ENCODE results near the gene RETREG1.

RETREG1 gene

GRCh38 chr5:16492398-16493140 lies 124.2 kb downstream of the RETREG1 start:
- no peak overlapping the region for H3K4me3 ChIP-seq (ENCODE audit: low read depth, low read length)
- TF ChIP-seq, protein P1, sequence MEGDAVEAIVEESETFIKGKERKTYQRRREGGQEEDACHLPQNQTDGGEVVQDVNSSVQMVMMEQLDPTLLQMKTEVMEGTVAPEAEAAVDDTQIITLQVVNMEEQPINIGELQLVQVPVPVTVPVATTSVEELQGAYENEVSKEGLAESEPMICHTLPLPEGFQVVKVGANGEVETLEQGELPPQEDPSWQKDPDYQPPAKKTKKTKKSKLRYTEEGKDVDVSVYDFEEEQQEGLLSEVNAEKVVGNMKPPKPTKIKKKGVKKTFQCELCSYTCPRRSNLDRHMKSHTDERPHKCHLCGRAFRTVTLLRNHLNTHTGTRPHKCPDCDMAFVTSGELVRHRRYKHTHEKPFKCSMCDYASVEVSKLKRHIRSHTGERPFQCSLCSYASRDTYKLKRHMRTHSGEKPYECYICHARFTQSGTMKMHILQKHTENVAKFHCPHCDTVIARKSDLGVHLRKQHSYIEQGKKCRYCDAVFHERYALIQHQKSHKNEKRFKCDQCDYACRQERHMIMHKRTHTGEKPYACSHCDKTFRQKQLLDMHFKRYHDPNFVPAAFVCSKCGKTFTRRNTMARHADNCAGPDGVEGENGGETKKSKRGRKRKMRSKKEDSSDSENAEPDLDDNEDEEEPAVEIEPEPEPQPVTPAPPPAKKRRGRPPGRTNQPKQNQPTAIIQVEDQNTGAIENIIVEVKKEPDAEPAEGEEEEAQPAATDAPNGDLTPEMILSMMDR (IDR thresholded peaks at IDR 0.05; ENCODE audit: borderline replicate concordance, insufficient read depth, low read depth, low read length), result no peak

DNA sequence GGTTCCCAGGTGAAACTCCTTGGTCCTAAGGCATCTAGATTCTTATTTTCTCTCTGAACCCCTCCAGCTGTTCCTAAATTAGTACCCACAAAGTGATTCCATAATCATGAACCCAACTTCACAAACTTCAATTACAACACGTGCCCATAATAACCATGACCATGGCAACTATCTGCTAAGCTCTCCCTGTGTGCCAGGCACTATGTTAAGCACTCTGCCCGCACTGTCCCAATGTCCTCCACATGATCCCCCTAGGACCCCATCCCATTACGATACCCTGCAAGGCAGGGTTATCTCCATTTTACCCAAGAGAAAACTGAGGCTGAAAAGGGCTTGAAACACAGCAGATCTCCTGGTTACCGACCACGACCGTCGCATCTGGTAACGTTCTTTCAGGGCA lies 125.9 kb downstream of the RETREG1 start:
- no peak overlapping the region for H3K4me3 ChIP-seq (ENCODE audit: low read depth, low read length)
- TF ChIP-seq, protein P1 (IDR thresholded peaks at IDR 0.05; ENCODE audit: borderline replicate concordance, insufficient read depth, low read depth, low read length), result no peak

DNA sequence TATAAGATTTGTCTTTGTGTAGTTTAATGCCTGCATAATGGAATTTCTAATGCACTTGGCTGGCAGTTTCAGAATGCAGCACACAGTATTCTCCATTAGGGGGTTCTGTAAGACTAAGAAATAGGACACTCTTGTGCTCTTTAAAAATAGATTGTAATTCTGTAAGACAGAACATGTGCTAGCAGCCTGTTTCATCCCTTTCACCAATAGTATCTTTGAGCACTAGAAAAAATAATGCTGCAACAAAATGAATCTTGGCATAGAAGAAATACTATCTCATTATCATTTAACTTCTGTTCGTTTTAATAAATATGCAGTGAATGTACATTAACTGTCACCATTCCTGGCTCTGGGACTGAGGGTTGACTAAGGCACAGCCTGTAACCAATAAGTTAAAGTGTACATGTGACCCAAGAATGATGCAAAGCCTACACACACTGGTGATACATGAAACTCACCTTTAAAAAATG lies 127.4 kb downstream of the RETREG1 start:
- no peak overlapping the region for H3K4me3 ChIP-seq (ENCODE audit: low read depth, low read length)
- TF ChIP-seq, protein P1 (IDR thresholded peaks at IDR 0.05; ENCODE audit: borderline replicate concordance, insufficient read depth, low read depth, low read length), result peak; percentile 21; the same call in 1 of the 2 replicates

DNA sequence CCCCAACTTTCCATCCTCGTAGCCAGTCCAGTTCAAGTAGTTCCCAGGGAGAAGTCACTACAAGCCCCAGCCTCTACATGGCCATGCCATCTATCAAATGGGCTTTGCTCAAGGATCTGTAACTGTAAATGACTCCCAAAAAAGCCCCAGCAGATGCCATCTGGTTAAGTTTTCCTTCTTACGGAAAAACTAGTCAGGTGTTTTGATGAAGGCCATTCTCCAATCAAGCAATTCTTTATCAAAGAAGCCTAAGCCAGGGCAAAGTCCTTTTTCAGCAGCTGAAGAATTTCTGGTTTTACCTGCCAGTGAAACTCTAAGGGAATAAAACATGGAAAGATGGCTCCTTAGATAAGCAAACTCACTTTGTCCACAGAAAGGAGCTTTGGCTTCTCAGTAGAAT lies 129.3 kb downstream of the RETREG1 start:
- H3K4me3 ChIP-seq (ENCODE audit: low read depth, low read length), result no peak overlapping the region
- TF ChIP-seq, protein P1 (IDR thresholded peaks at IDR 0.05; ENCODE audit: borderline replicate concordance, insufficient read depth, low read depth, low read length), result no peak

GRCh38 chr5:16486711-16487111 lies 130.1 kb downstream of the RETREG1 start:
- H3K4me3 ChIP-seq (ENCODE audit: low read depth, low read length), result no peak overlapping the region
- TF ChIP-seq, protein P1 (IDR thresholded peaks at IDR 0.05; ENCODE audit: borderline replicate concordance, insufficient read depth, low read depth, low read length), result no peak

DNA sequence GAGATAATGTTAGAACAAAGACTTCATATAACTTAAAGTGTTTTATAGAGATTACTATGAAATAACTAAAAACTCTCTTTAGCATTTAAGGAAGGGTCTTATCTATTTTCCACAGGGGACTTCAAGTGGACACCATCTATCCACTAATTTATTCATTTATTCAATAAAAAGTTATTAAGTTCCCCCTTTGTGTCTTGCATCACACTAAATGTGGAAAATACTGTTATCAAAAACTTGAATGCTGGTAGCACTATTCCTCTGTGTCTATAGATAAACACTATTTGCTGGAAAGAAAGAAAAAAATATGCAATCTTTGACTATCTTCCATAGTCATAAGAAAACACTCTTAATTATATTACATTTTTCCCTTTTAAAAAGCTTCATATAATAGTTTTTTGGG lies 131.1 kb downstream of the RETREG1 start:
- TF ChIP-seq, protein P1 (IDR thresholded peaks at IDR 0.05; ENCODE audit: borderline replicate concordance, insufficient read depth, low read depth, low read length), result no peak

GRCh38 chr5:16484081-16484480 lies 132.7 kb downstream of the RETREG1 start:
- no peak overlapping the region for H3K4me3 ChIP-seq (ENCODE audit: low read depth, low read length)
- TF ChIP-seq, protein P1 (IDR thresholded peaks at IDR 0.05; ENCODE audit: borderline replicate concordance, insufficient read depth, low read depth, low read length), result no peak

More for the DNA sequence above, 131.1 kb downstream of the RETREG1 start:
- no peak overlapping the region for H3K4me3 ChIP-seq (ENCODE audit: low read depth, low read length)
